Measurements from ENCODE around the gene HSF2BP. TPM values are rescaled to one million over a fixed set of nuclear protein-coding genes. Genes with fewer than 3 reads are reported as not detected.

HSF2BP gene
- total and polyA plus RNA-seq, 2 of the 8 experiments (the other 6 are each of a cell fraction or from before 2014, with no cell fraction given): 0.51 to 0.93 TPM

- no peak overlapping the region for H3K9ac ChIP-seq (replicated peaks in 1 of 4; ENCODE audit: extremely low read depth in 1 of 4, low read depth in 3 of 4, low read length in 3 of 4)
- H3K23ac ChIP-seq (ENCODE audit: insufficient read length): no peak overlapping the region
- no peak overlapping the region for H2BK12ac ChIP-seq (ENCODE audit: low read depth, low read length)
- no peak overlapping the region for H3K4me2 ChIP-seq (ENCODE audit: insufficient read depth in 1 of 2, low read depth in 2 of 2, low read length in 2 of 2)
- H2BK15ac ChIP-seq (ENCODE audit: low read length): no peak overlapping the region
- peaks cover 17% of the 10 kb centered on the region for H3K79me1 ChIP-seq (ENCODE audit: low read depth, low read length)
- H4K5ac ChIP-seq (ENCODE audit: insufficient read length, low read depth, low read length): no peak overlapping the region
- no peak for TF ChIP-seq SRF (IDR thresholded peaks at IDR 0.05; ENCODE audit: low read depth, low read length)
- no peak for TF ChIP-seq NRF1 (IDR thresholded peaks at IDR 0.05; ENCODE audit: low read depth, low read length)
- peak; percentile 43; the same call in 1 of the 2 replicates for TF ChIP-seq MAFK (IDR thresholded peaks at IDR 0.05; ENCODE audit: low read depth, low read length)
- peaks cover 2 to 14% of the 10 kb centered on the region in 2 experiments for H4K20me1 ChIP-seq (replicated peaks in 1 of 2; ENCODE audit: control insufficient read depth in 1 of 2, insufficient read depth in 2 of 2, low read length in 2 of 2)
- no peak overlapping the region for H2AK5ac ChIP-seq (ENCODE audit: low read depth, low read length)
- peaks cover 0 to 9% (median 3%) of the 10 kb centered on the region in 4 experiments; a peak in 5 of 7 replicates for H3K4me1 ChIP-seq (replicated peaks in 1 of 4; ENCODE audit: control insufficient read depth in 3 of 4, insufficient read depth in 4 of 4, low read length in 3 of 4)
- no peaks in the 10 kb centered on the region for H3K23me2 ChIP-seq (ENCODE audit: low read depth, low read length)
- FAIRE-seq: no peak
- no peak overlapping the region for H2BK5ac ChIP-seq (ENCODE audit: low read depth, low read length)
- H3K4me3 ChIP-seq (ENCODE audit: extremely low read depth in 1 of 4, insufficient read depth in 2 of 4, low read depth in 3 of 4, low read length in 4 of 4): no peak overlapping the region
- ChIA-PET POLR2A (ENCODE audit: partially characterized antibody) (interaction anchor here (0.6 to 3.1 kb wide), 2 partner anchors 9 to 384 kb away, joined by 4 to 12 read pairs; no protein-coding TSS in a partner anchor), CTCF (ENCODE audit: partially characterized antibody) (no interaction called here)
- H3K18ac ChIP-seq (ENCODE audit: extremely low read depth, low read length): no peak overlapping the region
- 0 out of 2 replicates have a peak overlapping the region, but pooled peaks have one; percentile 16 for H4K8ac ChIP-seq (ENCODE audit: extremely low read depth, insufficient read depth, low read length)
- peaks cover 28 to 93% of the 10 kb centered on the region in 2 experiments for H3K79me2 ChIP-seq (ENCODE audit: control insufficient read depth in 1 of 2, insufficient read depth in 2 of 2, low read length in 2 of 2)
- no peak overlapping the region for H3K4ac ChIP-seq (replicated peaks; ENCODE audit: insufficient read length, low read depth, low read length)
- no peak overlapping the region for H2BK20ac ChIP-seq (ENCODE audit: low read length)
- 92% methylated on average over 4 of the region's 4 CpGs; no CpG with 5 or more reads in 1 of the 2 experiments for WGBS, 2 experiments (ENCODE audit: extremely low coverage in 1 of 2, insufficient coverage in 1 of 2, insufficient read length in 1 of 2, insufficient replicate concordance in 2 of 2, low coverage in 1 of 2, low lambda C conversion rate in 2 of 2, missing lambda C conversion rate in 1 of 2)
- H3K56ac ChIP-seq (replicated peaks; ENCODE audit: insufficient read length, low read depth, low read length): no peak overlapping the region
- no peaks in the 10 kb centered on the region for H3K9me3 ChIP-seq (ENCODE audit: insufficient read depth in 2 of 2, low read depth in 1 of 2, low read length in 1 of 2)
- no peak overlapping the region for H2BK120ac ChIP-seq (replicated peaks; ENCODE audit: low read depth, low read length)
- peaks cover 3 to 34% (median 23%) of the 10 kb centered on the region in 4 experiments; a peak in 7 of 8 replicates for H3K36me3 ChIP-seq (ENCODE audit: control insufficient read depth in 2 of 4, insufficient read depth in 4 of 4, low read length in 3 of 4)
- no peak overlapping the region for H2AFZ ChIP-seq (ENCODE audit: low read length)
- no peak overlapping the region for H4K91ac ChIP-seq (replicated peaks; ENCODE audit: insufficient read length, low read length)
- H3K14ac ChIP-seq (ENCODE audit: insufficient read length): no peak overlapping the region
- H3K27me3 ChIP-seq (replicated peaks in 1 of 4; ENCODE audit: control insufficient read depth in 3 of 4, extremely low read depth in 1 of 4, insufficient read depth in 3 of 4, low read length in 3 of 4): no peaks in the 10 kb centered on the region
- no peak overlapping the region for H3K27ac ChIP-seq (ENCODE audit: low read depth, low read length)
- DNase-seq (ENCODE audit: low read depth in 1 of 2, low spot score in 2 of 2): no peak
These were observed 6.6 kb upstream of the HSF2BP start for GRCh38 chr21:43665879-43666278.
